ENCODE measurements around the gene POU3F1.

The POU3F1 gene

DNA sequence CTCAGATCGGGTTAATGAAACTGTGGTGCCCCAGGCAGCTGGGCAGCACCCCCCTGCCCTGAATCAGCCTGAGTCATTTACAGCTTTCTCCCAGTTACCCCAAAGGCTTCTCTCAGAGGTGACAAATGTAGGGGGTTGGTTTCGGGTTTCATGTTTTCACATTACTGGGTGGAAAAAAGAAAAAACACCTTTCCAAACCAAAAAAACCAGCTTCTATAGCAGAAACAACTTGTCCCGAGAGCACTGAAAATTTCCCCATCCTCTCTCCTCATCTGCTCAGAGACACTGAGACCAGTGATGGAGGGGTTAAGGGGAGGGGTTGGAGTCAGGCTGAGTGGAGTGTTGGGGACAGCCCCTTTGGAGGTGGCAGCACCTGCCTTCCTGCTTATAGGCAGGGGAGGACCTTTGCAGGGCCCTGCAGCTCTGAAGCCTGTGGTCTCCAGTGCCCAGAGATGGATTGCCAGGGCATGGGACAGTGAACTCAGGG is 18.4 kb downstream of the POU3F1 start:
- DNase-seq: no peak

DNA sequence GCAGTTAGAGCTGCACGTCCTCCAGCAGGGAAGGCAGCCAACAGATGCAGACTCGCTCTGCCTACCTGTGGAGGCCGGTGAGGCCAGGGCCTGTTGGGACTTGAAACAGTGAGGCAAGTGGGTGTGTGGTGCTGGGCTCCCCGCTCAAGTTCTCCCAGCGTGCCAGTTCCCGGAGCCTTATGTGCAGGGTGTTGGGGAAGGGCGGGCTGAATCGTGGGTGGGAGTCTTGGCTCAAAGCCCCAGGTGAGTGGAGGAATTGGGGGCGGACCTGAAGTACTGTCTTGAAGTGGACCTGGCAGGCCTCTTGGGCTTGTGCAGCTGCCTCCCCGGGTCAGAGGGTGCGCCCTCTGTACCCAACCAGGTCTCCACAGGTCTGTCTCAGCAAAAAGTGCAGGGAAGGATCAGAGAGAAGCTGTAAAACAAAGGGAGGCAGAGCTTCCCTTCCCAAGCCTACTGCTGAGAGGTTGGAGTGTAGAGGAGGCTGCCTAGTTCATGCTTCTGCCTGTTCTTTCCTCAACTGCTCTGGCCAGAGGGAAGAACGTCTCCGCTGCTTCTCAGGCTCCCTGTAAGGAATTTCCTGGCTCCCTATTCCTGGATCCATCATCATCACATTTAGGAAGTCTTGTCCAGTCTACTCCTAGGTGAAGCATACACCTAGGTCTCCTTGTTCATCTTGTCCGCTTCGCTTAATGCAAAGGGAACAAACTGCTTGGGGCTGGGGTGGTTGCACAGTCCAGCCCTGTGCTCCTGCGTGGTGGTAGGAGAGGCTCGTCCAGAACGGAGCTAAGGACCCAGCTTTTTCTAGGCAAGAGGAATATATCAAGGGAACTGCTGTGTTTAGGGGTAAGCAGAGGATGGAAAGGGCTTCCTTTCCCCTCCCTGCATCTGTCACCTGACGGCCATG is 19.1 kb downstream of the POU3F1 start:
- no peak for DNase-seq

- peak; percentile 63 to 80 (median 72) for DNase-seq
These were observed 19.9 kb downstream of the POU3F1 start for GRCh38 chr1:38026592-38027200.

DNA sequence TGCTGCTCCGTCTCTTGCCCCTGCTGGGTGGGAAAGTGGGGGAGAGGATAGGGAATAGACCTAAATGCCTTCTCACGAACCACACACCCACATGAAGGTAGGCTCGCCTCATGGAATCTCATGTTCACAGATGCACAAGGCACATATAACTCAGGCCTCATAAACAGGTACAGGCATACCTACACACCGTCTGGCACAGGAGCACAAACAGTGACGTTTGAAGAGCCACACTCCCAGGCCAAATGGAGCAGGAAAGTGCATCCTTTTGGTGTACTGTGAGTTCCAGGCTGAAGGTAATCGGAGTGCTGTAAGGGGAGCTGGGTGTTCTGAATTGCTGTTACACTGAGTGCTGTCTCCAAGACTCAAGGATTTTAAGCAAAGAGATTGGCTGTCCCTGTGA is 20.9 kb downstream of the POU3F1 start:
- no peak for DNase-seq

DNA sequence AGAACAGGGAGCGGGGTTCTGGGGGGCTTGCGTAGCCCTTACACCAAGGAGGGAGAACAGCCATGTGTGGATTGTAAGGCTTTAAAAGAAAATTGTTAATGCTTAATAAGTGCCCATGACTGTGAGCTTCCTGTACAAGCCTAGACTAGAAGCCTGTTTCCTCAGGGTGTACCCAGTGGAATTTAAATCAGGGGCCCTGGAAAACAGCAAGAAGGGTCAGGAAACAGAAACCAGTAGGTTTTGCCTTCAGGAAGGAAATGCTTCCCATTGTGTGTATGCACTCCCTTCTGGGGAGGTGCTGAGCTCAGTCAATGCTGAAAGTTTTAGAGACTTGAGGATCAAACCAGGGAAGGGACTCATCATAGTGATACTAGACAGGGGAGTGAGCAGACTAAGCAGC is 21.4 kb downstream of the POU3F1 start:
- no peak for DNase-seq

GRCh38 chr1:38022810-38023209 is 23.8 kb downstream of the POU3F1 start:
- DNase-seq: no peak

DNA sequence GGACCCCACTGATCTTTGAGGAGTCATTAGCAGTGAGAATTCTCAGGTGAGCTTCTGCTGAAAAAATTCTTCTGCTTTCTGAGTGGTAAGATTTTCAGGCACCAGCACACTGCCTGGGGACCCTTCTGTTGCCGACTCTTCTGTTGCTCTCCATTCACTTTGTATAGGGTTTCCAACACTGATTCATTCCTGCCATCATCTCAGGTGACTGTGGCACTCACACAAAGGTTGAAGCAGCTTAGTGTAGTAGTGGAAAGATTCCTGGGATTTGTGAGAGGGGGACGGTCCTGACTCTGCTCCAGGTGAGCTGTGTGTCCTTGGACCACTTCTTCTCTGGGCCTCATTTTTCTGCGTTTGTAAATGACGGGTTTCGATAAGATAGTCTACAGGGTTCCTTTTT is 24.6 kb downstream of the POU3F1 start:
- no peak for DNase-seq

DNA sequence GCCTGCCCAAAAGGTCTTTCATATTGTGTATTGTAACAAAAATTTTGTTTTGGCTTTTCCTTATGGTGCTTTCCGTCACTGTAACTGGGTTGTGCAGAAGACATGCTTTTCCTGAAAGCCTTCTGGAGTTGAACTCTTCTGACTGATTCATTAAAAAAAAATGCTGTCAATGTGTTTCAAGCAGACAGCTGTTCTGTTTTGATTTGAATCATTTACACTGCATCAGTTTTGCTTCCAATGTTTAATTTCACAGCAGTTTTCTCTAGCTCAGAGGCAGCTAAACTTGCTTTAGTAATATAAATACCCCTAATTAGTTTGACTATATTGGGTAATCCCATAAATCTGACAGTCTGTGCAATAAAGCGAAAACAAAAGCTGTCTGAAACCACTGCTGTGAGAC is 26.2 kb downstream of the POU3F1 start:
- no peak for DNase-seq

DNA sequence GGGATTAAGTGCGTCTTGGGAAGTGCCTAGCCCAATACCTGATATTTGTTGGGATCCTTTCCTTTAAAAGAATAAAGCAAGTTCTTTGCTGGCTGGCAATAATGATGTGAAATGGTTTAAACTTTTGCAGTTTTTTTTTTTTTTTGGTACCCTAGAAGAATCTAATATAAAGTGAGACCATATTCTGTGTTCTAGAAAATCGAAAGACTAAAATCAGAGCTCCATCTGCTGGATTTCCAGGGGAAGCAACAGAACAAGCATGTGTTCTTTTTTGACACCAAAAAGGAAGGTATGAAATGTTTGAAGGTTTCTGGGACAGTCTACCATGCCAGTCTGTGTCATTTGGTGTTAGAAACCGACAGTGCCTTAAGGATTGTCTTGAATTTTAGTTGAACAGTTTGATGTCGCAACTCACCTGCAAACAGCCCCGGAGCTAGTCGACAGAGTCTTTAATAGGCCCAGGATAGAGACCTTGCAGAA is 27.7 kb downstream of the POU3F1 start:
- DNase-seq: peak in 3 of 4 experiments; percentile 35 to 63 (median 60)

GRCh38 chr1:38015978-38016725 is 30.4 kb downstream of the POU3F1 start:
- DNase-seq: no peak

DNA sequence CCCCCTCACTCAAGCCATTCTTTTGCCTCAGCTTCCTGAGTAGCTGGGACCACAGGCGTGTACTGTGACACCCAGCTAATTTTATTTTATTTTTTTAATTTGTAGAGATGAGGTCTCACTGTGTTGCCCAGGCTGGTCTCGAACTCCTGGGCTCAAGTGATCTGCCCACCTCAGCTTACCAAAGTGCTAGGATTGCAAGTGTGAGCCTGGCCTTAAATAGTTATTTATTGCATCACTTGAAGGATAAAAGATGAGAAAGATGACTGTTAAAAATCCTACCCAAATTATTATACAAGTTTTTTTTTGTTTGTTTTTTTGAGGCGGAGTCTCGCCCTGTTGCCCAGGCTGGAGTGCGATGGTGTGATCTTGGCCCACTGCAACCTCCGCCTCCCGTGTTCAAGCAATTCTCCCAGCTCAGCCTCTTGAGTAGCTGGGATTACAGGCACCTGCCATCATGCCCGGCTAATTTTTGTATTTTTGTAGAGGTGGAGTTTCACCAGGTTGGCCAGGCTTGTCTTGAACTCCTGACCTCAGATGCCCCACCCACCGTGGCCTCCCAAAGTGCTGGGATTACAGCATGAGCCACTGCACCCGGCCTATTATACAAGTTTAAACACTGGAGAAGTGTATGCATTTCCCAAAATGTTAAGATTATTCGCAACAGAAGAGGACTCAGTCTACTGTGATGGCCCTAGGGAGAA is 31.7 kb downstream of the POU3F1 start:
- no peak for DNase-seq

GRCh38 chr1:38014171-38014570 is 32.4 kb downstream of the POU3F1 start:
- no peak for DNase-seq

GRCh38 chr1:38013227-38013622 is 33.4 kb downstream of the POU3F1 start:
- DNase-seq: no peak

DNA sequence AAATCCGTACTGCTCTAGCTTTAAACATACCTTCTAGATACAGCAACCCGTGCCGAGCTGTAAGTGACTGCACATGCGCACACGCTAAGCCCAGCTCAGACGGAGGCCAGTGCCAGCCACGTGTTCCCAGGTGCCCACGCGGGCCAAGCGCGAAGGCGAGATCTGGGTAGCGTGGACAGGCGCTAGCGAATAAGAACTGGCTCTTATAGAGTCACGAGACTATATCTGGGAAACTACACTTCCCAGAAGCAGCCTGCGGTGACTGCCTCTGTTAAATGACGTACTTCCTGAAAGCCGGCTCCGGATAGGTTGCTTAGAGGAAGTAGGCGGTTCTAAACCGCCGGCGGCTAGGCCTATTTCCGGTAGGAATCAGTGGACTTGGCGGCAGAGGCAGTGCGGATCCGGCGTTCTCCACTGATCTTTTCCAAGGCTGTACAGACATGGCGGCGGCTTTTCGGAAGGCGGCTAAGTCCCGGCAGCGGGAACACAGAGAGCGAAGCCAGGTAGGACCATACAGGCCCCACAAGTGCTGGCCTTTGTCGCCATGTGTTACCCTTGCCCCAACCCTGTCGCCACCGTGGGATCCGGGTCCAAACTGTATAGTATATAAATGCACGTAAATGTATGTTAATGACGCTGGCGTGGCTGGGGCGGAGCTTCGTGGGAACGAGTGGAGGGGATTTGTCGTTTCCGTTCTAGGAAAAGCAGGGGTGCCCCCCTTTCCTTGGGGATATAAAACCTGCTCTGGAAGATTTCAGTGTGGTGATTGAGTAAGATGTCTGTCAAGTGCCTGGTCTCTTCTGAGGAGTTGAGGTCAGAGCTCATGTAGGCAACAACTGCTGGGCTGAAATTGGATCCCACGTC is 34.0 kb downstream of the POU3F1 start, which contains the start of gene UTP11:
TSS of gene UTP11 (plus strand) at position 372 of the 864 bp plus-strand sequence. CDS start at position 441, 69 bp downstream.
- peak; percentile 97 to 100 (median 98) for DNase-seq

DNA sequence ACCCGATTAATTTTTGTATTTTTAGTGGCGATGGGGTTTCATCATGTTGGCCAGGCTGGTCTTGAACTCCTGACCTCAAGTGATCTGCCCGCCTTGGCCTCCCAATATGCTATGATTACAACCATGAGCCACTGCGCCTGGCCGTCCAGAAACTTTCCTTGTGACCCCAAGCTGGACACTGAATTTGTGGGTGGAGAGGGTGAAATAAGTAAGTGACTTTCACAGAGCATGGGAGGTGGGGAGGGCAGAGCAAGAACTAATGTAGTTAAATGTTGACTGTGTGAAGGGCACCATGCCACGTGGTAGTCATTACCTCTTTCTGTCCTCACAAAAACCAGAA is 36.8 kb downstream of the POU3F1 start:
- DNase-seq: no peak

GRCh38 chr1:38009088-38009840 is 37.3 kb downstream of the POU3F1 start:
- peak; percentile 34 to 66 (median 53) for DNase-seq

DNA sequence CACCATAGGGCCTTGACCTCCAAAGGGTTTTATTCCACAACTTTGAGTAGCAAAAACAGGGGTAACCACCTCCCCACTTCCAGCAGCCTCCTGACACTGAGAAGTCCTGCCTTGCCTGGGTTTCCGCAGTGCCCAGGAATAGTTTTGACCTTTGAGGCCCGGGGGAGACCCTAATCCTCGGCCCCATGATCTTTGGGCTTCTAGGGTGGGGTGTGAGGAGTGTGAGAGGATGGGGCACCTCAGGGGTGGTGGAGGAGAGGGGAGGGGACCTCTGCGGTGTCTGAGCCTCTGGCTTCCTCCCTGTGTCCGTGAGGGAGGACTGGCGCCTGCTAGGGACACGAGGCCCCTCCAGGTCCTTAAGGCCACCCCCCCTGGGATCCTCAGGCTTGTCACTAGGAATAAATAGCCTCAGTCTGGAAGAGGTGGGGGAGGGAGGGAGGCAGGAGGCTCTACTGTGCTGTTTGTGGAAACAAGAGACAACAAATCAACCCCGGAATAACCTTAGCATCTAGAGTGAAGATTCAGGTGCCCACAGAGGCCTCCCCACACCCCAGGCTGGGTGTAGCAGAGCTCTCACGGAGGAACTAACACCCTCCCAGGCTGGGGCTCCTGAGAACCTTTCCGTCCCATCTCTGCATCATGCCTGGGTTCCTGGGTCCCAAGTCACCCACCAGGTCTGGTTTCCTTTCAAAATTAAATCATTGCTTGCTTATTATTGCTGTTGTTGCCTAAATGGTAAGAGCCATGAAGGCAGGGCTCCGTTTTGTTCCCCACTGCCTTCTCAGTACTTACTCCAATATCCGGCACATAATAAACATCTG is 40.4 kb downstream of the POU3F1 start:
- DNase-seq: no peak

DNA sequence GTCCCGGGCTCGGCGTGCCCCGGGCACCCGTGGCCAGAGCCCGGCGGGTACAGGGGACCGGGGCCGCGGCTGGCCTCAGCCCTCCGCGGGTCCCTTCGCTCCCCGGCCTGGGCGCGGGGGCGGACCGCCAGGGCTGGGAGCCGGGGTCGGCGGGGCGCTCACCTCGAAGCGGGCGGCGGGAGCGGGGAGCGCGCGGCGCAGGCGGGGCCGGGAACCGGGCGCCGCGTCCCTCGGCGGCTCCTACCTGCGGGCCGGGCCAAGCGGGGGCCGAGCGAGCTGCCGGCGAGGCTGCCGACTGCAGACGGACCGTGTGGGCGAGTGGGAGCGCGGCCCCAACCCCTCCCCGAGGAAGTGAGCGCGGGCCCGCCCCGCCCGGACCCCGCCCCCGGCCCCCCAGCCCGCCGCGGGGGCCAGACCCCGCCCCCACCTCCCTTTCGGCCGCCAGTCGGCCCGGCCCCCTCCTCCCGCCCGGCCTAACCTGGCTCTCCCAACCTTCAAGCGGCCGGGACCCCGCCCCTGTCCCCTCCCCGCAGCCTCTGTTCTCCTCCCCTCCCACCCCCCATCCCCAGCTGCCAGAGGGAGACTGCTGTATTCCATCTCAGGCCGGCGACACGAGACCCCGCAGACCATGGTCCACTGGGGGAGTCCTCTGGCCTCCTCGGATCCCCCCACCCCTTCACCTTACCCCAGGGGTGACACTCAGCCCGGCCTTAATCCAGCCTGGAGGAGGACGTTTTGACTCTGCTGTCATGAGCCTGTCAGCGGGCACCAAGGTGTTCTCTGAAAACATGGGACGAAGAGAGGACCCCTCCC is 41.2 kb downstream of the POU3F1 start, which contains the start of gene FHL3:
TSS of gene FHL3 (minus strand) at position 320 of the 813 bp plus-strand sequence. CDS start 6,102 bp downstream, outside the sequence.
- DNase-seq: peak; percentile 34 to 83 (median 70)

Measured in suppressor macrophage (primary cell).